ENCODE data around the gene ATP5MC2.

GRCh38 chr12:53712059-53712643 is 36.3 kb upstream of the ATP5MC2 start:
- TF ChIP-seq, protein P1, sequence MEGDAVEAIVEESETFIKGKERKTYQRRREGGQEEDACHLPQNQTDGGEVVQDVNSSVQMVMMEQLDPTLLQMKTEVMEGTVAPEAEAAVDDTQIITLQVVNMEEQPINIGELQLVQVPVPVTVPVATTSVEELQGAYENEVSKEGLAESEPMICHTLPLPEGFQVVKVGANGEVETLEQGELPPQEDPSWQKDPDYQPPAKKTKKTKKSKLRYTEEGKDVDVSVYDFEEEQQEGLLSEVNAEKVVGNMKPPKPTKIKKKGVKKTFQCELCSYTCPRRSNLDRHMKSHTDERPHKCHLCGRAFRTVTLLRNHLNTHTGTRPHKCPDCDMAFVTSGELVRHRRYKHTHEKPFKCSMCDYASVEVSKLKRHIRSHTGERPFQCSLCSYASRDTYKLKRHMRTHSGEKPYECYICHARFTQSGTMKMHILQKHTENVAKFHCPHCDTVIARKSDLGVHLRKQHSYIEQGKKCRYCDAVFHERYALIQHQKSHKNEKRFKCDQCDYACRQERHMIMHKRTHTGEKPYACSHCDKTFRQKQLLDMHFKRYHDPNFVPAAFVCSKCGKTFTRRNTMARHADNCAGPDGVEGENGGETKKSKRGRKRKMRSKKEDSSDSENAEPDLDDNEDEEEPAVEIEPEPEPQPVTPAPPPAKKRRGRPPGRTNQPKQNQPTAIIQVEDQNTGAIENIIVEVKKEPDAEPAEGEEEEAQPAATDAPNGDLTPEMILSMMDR (IDR thresholded peaks at IDR 0.05; ENCODE audit: poor library complexity, severe bottlenecking), result no peak
- TF ChIP-seq REST (IDR thresholded peaks at IDR 0.05; ENCODE audit: borderline replicate concordance) (peak; percentile 94), SMC3 (conservative IDR thresholded peaks at IDR 0.05; ENCODE audit: poor library complexity) (peak; percentile 57), POLR2AphosphoS5 (IDR thresholded peaks at IDR 0.05) (peak; percentile 81), EZH2 (IDR thresholded peaks at IDR 0.05; ENCODE audit: borderline replicate concordance, insufficient read depth, low read length, poor library complexity, severe bottlenecking) (no peak)

All from neural cell (in vitro differentiated cells).